ENCODE data around the gene GATA3.

DNA sequence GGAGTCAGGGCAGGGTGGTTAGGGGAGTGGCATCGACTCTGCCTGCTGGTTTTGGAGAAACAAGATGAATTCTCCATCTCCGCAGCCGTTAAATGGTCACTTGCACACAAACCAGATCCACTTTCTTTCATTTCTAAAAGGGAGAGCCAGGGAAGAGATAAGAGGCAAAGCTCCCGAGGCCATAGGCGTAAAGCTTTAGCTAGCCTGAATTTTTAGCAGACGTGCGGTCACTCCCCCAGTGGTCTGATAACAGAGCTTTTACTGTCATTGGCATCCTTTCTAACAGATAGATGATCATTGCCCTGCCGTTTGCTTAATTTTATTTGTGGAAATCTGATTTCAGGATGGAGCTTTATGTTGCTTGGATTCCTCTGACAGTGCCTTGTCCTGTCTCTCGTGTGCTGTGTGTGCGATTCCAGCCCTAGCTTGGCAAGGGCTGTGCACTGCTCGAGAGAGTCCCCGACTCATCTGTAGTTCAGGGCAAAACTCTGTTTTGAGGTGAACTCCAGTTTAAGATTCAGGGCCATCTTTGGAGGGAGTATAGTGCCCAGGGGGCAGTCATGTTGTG lies 62.5 kb downstream of the GATA3 start:
- no peak for TF ChIP-seq CTCF (conservative IDR thresholded peaks at IDR 0.05)
- no peak for TF ChIP-seq ZFX (IDR thresholded peaks at IDR 0.05)
